Measurements from ENCODE around the gene SORL1.

- TF ChIP-seq CTCF (conservative IDR thresholded peaks at IDR 0.05; ENCODE audit: low read length) (no peak), EZH2phosphoT487 (IDR thresholded peaks at IDR 0.05; ENCODE audit: borderline replicate concordance, low read depth, low read length) (no peak)
Measured at GRCh38 chr11:121458551-121458950, 6.4 kb downstream of the SORL1 start.

Data from OCI-LY7 (cell line).